CD4-positive, alpha-beta T cell treated with Interleukin-21 for 1 hour (primary cell): ENCODE results near the gene MSL1.

Source experiments
- DNase-seq: peaks from one replicate; pipeline ENCODE4 v3.0.0-alpha.2; 2020

MSL1 gene

DNA sequence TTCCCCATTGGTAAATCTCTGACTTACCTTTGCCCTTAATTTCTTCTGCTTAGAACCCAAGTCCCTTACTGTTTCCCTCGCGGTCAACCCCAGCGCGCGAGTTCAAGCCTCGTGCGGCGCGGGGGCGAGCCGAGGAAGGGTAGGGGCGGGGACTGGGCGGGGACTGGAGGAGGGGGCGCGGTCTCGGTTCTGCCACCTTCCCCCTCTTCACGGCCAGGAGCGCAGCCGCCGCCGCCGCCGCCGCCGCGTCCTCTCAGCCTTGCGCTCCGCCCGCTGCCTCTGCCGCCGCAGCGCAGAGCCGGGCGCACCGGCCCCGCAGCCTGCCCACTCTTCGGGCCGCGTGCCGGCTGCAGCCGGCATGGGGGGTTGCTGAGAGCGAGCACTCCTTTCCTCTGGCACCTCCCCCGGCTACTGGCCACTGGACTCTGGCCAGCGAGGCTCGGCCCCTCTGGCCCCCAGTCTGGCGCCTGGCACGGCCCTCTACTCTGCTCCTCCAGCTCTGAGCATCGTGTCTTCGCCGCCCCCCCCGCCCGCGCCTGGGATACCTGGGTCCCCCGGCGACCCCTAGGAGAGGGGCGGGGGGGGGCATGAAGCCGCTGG is 55.6 kb downstream of the MSL1 start, which contains the start of gene RAPGEFL1:
RAPGEFL1 (plus strand) TSS at position 196 of the 600 bp plus-strand sequence; CDS start at position 588, 392 bp downstream.
- DNase-seq: peak; percentile 86

DNA sequence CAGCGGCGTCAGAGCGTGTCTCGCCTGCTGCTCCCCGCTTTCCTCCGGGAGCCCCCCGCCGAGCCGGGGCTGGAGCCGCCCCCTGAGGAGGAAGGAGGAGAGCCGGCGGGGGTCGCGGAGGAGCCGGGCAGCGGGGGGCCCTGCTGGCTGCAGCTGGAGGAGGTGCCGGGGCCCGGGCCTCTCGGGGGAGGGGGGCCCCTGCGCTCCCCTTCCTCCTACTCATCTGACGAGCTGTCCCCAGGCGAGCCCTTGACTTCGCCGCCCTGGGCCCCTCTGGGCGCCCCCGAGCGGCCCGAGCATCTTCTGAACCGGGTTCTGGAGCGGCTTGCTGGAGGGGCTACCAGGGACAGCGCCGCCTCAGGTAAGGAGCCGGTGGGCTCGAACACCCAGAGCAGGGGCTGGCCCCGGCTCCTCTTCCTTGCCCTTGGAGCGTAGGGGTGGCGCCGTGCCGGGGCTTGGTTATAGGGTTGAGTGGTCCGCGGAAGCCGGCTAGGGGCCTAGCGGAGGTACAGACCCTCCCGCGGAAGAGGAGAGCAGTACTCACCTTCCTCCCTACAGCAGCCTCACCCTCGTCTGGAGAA is 56.3 kb downstream of the MSL1 start:
- DNase-seq: no peak

DNA sequence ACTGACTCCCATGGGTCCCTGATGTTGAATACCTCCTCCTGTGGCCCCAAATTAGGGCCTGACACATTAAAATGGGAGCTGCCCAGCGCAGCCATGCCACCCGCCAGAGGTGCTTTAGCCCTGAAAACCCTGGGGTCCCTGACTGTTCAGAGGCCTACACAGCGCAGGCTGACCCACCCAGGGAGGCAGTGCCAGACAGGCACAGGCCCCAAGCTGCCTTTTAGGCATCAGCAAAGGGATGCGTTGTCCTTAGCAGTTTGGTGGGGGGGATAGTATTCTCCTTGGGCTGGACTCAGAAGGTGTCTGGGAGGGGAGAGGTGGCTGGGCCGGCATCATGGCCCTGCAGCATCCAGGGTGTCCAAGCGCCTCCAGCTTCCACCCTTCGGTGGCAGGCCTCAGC is 56.9 kb downstream of the MSL1 start:
- no peak for DNase-seq

DNA sequence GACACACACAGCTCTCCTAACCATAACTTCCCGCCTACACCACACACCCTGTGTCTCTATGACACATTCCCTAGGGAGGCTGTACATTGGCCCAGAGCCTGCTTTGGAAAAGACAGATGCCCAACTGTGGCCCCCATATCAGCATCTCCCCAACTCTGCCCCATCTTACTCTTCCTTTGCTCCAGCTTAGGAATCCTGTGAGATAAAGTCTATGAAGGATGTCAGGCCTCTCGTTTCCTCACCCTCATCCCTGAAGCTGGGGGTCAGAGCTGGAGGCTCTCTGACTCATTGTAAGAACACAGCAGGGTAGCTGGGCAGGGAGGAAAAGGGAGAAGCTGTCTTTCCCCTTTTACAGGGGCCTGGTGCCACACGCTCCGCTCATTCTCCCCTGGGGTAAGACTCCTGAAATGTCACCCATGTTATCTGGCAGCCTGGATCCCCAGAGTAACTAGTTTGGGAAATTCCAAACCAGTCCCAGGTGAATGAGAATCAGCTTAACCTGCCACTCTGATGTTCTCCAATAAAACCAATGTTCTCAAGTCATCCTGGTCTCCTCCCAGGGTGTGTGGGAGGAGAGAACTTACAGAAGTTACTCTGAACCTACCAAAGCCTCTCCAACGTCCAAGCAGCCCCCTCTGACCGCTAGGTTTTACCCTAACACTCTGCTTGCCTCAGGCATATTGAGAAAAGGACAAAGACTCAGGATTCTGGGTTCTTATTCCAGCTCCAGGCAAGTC is 58.3 kb downstream of the MSL1 start:
- no peak for DNase-seq

DNA sequence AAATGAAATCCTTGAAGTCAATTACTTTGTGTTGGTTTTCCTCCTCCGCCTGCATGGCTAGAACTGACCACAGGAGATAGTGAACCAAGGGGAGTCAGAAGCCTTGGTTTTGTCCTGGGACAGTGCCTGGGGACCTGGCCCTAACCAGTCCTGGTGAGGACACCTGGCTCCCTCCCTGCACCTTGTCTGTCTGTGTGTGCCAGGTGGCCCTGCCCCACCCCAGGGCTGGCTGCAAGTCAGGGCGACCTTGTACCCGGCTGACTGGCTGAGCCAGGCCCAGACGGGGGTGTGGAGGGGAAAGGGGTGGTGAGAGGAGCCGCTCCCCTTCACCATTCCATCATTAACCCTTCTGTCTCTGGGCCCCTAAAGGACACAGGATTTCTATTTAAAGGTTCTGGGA is 58.9 kb downstream of the MSL1 start:
- no peak for DNase-seq

DNA sequence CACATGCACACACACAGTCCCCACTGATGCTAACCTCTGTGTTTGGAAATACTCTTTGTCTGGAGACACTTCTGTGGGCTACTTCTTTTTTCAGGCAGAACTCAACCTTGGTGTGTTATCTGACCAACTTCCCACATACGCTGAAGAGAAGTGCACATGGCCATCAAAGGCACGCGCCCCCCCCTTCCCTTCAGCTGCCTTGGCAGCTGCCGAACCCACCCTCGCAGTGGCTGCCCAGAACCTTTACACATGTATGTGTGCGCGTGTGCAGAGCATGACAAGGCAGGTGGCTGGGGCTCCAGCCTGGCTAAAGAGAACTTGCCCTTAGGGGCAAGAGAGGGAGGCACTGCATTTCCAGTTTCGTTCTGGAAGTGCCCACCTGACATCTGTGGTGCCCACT is 59.4 kb downstream of the MSL1 start:
- no peak for DNase-seq

DNA sequence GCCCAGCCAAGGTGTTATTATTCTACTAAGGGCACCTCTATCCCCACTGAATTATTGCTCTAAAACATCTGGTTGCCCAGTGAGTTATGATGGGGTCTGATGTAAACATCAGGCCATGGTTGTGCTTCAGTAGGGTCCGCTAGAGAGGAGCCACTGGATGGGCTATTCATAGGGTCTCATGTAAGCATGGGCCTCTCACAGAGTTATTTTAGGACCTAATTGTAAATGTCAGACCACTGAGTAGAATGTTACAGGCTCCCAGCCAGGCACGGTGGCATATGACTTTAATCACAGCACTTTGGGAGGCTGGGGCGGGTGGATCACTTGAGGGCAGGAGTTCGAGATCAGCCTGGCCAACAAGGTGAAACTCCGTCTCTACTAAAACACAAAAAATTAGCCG is 60.8 kb downstream of the MSL1 start:
- DNase-seq: no peak
